ENCODE data around the gene UBD.

The UBD gene

DNA sequence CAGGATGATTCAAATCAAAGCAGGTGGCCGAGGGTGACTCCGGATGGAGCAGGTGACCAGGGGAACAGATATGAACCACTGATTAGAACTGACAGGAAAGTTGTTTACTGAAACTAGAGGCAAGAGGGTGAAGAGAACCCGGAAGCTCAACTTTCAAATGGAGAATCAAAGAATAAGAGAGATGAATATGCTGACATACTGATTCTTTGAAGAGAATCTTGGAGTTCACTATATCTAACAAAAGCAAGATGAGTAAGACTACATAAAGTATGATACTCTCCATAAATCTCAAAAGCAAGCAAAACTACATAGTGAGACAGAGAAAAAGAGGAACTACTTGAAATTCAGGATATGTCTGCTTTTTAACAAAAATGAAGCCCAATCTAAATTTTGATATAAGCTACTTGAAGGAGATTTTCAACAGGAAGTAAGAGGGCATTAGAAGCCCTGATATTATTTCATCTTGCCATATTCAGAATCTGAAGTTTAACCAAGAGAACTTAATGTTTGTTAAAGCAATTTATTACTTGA is 4.0 kb upstream of the UBD start:
- in situ Hi-C loops (cut with MboI; ENCODE audit: low sequenced_read_pairs): no loop called here

DNA sequence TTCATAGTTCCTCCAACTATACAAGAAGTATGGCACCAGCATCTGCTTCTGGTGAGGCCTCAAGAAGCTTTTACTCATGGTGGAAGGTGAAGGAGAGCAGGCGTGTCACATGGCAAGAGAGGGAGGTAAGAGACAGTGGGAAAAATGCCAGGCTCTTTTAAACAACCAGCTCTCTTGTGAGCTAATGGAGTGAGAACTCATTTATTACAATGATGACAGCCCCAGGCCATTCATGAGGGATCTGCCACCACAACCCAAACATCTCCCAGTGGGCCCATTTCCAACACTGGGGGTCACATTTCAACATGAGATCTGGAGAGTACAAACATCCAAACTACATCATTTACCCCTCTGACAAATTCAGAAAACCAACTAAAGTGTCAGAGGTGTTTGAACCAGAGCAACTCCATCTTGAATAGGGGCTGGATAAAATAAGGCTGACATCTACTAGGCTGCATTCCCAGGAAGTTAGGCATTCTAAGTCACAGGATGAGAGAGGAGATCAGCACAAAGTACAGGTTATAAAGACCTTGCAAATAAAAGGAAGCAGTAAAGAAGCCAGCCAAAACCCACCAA is 2.2 kb upstream of the UBD start:
- in situ Hi-C loops (cut with MboI; ENCODE audit: low sequenced_read_pairs): no loop called here

DNA sequence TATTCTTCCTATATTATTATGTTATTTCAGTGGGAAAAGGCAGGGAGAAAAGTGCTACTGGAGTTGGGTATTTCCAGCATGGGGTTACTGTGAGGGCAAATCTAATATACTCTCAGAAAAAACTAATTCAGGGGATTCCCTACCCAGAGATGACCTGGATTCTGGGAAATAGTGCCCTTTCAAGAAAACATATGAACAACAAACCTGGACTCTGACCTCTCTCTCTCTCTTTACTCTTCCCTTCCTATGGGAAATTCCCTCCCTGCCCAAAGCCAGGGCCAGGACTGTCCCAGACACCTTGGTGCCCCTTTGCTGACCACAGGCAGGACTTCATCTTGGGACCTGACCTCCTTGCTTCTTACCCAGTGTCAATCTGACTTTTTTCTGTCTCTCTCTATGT is 1.6 kb upstream of the UBD start:
- in situ Hi-C loops (cut with MboI; ENCODE audit: low sequenced_read_pairs): no loop called here

DNA sequence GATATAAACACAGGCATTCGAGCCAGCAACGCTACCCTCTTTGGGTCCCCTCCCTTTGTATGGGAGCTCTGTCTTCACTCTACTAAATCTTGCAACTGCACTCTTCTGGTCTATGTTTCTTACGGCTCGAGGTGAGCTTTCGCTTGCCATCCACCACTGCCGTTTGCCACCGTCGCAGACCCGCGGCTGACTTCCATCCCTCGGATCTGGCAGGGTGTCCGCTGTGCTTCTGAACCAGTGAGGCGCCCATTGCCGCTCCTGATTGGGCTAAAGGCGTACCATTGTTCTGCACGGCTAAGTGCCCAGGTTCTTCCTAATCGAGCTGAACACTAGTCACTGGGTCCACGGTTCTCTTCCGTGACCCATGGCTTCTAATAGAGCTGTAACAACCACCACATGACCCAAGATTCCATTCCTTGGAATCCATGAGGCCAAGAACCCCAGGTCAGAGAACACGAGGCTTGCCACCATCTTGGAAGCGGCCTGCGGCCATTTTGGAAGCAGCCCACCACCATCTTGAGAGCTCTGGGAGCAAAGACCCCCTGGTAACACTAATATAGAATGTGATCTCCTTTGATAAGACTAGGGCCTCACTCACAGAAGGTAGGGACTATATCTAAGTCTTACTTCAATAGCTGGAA is 973 bp downstream of the UBD start:
- in situ Hi-C loops (cut with MboI; ENCODE audit: low sequenced_read_pairs): no loop called here

DNA sequence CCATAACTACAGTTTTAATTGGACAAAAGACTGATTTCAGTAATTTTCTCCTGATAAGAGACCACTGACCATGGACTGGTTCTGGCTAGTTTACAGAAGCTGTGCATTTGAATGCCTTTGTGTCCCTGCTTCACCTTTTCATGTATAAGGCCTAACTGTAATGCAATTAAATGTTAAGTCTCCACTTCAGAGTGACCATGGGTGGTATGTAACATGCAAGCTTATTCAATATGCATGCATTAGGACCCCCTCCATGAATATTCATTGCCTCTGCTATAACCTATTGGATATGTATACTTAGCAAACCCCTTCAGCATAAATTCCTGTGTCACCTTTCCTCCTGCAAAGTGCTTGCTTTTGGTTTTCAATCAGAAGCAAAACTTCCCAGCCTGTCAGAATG is 2.2 kb downstream of the UBD start:
- in situ Hi-C loops (cut with MboI; ENCODE audit: low sequenced_read_pairs): no loop called here

DNA sequence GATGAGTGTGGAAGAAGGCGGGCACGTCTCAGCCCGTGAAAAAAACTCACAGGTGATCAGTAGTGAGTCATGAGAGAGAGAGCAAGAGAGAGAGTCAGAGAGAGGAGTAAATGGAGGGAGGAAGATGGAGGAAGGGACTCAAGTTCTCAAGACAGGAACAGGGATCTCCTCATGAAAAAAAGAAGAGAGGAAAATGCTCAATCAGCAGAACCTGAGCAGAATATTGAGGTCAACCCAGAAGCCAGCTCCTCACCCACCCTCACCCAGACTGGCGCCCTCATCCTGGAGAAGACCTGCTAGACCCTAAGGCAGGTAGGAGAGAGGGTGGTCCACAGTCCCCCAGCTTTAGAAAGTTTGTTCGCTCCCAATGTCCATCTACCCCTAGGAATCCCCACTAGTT is 4.8 kb downstream of the UBD start:
- in situ Hi-C loops (cut with MboI; ENCODE audit: low sequenced_read_pairs): no loop called here

DNA sequence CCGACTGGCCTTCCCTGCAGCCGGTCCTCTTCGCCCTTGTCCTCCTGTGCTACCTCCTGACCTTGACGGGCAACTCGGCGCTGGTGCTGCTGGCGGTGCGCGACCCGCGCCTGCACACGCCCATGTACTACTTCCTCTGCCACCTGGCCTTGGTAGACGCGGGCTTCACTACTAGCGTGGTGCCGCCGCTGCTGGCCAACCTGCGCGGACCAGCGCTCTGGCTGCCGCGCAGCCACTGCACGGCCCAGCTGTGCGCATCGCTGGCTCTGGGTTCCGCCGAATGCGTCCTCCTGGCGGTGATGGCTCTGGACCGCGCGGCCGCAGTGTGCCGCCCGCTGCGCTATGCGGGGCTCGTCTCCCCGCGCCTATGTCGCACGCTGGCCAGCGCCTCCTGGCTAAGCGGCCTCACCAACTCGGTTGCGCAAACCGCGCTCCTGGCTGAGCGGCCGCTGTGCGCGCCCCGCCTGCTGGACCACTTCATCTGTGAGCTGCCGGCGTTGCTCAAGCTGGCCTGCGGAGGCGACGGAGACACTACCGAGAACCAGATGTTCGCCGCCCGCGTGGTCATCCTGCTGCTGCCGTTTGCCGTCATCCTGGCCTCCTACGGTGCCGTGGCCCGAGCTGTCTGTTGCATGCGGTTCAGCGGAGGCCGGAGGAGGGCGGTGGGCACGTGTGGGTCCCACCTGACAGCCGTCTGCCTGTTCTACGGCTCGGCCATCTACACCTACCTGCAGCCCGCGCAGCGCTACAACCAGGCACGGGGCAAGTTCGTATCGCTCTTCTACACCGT is 6.1 kb downstream of the UBD start:
- in situ Hi-C loops (cut with MboI; ENCODE audit: low sequenced_read_pairs): no loop called here

DNA sequence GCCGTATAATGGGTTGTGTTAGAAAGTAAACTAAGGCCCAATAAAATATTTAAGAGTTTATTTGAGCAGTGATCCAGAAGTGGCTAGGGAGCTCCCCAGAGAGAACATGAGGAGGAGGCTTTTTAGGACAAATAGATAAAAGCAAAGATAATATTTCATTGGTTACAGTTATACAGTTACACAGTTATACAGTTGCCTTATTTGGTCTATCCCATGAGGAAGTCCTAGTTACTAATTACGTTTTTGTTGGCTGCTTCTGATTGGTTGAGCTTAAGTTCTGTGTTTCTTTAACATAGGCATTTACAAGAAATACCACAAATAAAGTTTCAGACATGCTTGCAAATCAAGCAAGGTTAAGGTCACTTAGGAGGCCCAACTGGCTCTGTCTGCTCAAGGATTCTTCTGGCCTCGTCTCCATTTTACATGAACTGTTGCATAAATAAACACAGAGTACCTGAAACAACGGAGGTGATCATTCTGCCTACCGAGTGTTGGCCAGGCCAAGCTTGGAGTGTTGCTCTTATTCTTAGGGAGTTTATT is 7.0 kb downstream of the UBD start:
- in situ Hi-C loops (cut with MboI; ENCODE audit: low sequenced_read_pairs): no loop called here

DNA sequence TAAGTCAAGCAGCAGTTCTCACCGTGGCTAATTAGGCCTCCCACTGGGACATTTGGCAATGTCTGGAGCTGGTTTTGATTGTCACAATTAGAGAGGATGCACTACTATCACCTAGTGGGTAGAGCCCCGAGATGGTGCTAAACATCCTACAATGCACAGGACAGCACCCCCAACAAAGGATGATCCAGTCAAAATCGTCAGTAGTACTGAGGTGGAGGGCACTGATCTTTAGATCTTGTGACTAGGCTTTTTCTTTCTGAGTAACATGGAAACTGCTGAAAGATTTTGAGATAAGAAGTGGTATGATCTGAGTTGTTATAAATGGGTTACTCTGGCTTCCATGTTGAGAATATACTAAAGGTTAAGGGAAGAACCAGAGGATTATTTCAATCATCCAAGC is 12.0 kb downstream of the UBD start:
- in situ Hi-C loops (cut with MboI; ENCODE audit: low sequenced_read_pairs): no loop called here

DNA sequence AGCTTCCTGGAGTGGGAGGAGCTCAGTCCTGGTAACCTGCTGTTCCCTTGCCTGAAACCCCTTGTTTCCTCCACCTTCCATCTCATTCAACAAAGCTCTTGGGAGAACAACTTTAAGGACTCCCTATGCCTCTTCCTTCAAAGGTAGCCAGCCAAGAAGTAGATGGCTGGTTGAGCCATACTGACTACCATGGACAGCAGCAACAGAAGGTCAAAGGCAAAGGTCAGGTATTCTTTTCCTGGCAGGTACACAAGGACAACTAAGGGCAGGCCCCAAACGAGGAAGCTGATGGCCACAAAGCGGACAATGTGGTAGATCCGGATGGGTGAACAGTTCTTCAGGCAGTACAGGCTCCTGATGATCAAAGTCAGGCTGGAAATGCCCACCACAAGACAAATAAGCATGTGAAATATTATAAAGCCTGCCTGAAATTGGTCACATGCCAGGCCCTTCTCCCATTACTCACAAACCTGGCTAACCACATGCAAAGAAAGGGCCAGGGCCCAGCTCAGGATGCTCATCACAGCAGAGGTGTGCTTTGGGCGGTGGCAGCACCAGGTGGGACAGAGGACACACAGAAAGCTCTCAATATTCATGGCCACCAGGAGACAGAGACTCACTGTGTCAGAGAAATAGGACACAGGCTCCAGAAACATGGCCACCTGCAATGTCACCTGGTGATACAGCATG is 21.7 kb downstream of the UBD start:
- in situ Hi-C loops (cut with MboI; ENCODE audit: low sequenced_read_pairs): no loop called here

DNA sequence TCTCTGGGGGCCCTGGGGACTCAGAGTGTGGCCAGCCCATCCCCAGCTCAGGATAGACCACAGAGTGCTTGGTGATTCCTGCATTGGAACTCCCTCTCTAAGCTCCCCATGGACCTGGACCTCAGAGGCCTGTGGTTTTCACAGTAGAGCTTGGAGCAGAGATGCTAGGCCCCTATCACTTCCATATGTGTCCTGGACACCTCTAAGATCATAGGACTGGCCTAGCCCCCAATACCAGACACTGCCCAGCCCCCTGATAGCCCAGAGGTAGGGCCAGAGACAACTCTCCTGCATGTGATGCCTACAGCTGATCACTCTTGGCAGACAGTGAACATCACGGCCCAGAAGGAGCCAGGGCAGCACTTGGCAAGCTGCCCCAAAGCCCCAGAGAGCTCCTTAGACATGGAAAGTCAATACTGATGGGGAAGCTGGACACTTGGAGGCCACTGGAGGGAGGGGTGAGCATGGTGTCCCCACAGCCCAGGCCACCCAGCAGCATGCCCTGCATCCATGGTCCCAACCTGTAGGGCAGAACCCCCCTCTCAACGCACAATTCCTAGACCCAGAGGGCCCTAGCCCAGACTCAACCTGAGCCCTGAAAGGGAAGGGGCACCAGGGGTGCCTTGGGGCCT is 27.1 kb downstream of the UBD start:
- in situ Hi-C loops (cut with MboI; ENCODE audit: low sequenced_read_pairs): no loop called here

DNA sequence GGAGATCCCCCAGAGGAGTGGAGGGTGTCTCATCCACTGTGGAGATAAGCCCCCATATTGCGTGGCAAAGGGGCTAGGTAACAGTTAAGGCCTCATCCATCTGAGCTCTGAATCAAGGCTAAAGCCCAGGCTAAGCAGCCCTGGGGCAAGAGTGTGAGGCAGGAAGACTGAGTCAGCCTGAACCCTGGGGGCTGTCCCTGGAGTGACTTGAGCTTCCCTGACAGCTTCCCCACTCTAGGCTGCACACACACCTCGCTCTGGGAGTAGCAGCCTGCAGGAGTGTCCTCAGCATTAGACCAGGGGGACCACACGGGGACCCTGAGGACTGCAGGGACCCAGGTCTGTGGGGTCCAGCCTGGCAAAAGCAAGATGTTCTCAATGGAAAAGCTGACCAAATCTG is 27.9 kb downstream of the UBD start:
- in situ Hi-C loops (cut with MboI; ENCODE audit: low sequenced_read_pairs): no loop called here

DNA sequence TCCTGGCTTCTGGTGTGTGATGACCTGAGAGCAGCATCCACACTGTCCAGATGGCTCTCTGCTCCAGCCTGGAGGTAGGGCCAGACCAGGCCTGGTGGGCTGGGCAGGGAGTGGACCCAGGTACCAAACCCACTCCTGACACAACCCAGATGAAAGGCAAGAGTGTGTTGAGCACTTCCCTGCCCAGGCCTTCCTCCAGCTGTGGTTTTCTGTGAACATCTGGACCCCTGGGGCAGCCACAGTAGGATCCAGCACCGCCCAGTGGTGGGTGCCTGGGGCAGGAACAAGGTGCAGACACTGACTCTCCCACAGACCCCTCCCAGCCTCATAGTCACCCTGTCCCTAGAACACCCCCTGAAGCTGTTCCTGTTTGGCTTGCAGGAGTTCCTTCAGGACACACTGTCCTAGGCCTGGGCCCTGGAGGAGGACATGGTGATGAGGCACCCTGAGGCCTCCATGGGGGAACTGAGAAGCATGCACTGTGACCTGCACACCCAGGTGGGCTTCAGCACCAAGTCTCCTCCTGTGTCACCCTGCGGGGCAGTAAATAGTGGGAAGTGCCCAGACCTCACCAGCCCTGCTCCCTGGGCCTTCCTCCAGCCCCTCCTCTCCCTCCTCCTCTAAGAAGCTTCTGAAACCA is 28.7 kb downstream of the UBD start:
- in situ Hi-C loops (cut with MboI; ENCODE audit: low sequenced_read_pairs): no loop called here

DNA sequence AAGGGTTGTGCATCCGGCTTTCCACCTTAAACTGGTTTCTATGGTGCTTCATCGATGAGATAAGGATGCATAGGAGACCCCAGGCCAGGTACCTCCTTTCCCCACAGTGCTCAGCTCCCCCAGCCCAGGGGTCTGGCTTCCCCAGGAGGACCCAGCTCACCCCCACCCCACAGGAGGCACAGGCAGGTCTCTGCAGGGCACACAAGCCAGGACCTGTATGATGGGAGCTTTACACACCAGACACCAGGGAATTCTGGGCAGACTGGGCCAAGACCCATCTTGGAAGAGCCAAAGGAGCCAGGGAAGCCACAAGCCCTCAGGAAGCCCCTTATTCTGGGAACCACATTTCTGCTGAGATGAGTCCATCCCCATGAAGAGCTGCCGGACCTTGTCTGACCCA is 29.6 kb downstream of the UBD start:
- in situ Hi-C loops (cut with MboI; ENCODE audit: low sequenced_read_pairs): no loop called here

DNA sequence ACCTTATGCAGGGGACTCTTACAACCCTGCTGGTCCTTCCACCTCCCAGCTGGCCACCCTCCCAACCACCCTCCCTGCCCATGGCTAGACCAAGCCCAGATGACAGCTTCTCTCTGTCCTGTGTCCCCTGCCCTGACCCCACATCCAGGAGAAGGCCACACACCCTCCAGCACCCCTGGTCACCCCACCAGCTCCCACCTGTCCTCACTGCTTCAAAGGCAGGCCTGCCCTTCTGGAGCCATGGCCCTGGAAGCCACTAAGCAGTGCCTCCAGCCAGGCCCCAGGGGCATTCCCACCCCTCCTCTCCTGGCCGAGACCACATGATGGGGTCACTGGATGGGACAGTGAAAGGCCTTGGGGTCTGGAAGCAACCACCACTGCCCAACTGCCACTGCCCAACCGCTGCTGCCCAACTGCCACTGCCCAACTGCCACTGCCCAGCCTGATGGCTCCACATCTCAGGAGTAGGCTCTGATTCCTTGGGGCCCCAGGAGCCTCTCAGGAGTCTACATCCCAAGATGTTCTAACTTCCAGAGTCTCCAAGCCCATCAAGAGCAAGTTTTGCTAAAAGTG is 30.5 kb downstream of the UBD start:
- in situ Hi-C loops (cut with MboI; ENCODE audit: low sequenced_read_pairs): no loop called here

DNA sequence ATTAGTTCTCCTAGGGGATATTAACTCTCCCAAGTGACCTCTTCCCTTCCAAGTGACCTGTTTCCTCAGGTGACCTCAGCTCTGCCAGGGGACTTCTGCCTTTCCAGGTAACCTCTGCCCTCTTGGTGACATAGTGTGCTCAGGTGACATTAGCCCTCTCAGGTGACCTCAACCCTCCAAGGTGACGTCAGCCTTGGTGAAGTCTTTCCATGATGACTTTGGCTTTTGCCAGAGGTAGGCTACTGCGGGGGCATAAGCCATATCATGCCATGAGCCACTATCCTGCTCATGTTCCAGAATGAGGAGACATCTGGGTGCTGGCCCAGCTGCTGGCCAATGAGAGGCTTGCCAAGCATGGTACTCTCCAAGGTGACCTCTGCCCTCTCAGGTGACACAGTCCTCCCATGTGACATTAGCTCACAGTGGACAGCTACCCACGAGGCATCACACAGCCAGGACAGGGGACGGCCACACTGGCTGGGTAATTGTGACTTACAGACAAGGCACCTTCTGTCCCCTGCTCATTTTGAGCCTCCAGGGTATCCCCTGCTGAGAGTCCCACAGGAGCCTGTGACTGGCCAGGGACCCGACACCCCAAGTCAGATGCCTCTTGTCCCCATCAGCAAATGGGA is 31.1 kb downstream of the UBD start:
- in situ Hi-C loops (cut with MboI; ENCODE audit: low sequenced_read_pairs): no loop called here

DNA sequence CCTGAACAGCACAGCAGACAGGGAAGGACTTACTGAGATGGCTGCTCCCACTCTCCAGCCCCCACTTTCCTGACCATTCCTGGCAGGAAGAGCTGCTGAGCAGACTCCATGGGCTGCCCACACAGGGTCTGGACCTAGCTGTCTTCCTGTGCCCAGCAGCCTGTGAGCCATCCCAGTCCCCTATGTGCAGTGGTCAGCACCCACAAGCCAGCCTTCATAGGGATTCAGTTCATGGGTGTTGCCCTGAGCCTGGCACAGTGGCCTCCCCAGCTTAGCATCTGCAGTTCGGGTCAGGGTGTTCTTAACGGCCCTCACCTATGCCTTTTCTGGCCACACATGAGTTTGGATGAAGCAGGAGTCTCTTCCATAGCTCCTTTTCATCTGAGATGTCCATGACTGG is 32.0 kb downstream of the UBD start:
- in situ Hi-C loops (cut with MboI; ENCODE audit: low sequenced_read_pairs): no loop called here

DNA sequence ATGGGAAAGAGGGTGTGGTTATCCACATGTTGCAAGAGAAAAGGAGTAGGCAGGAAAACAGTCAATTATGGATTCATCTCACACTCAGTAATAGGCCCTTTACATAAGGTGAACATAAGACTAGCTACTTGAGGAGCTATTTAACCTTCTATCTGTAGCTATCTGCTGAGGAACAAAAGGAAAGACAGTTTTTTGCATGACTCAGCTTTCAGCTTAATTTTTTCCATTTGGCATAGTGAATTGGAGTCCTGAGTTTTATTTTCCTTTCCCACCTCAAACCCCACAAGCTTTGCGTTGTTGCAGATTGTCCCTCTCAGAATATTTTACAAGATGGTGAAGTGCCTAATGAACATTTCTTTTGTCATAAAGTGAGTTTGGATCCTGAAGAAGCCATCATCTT is 32.4 kb downstream of the UBD start:
- in situ Hi-C loops (cut with MboI; ENCODE audit: low sequenced_read_pairs): no loop called here

DNA sequence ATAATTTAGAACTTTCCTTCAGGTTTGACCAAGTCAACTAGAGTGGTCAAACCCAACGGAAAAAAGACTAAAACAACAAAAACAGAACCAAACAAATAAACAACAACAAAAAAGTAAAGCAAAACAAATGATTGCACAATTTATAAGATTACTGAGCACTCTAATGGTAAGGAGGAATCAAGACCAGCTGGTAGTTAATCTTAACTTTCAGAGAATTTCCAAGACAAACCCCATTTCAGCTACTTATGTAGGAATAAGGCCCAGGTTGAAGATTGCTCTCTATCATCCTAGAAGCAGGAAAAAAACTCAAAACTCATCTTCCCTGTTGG is 34.3 kb downstream of the UBD start:
- in situ Hi-C loops (cut with MboI; ENCODE audit: low sequenced_read_pairs): no loop called here

All from HL-60/S4 (cell line).